C4-2B (cell line): Measurements from ENCODE around the gene UQCC3.
"Not testable (repeated sequence)": the region's sequence is repeated elsewhere in the genome, so short reads cannot be mapped to it uniquely, and the experiment has no call there.

Experiments
- H3K27ac ChIP-seq: fragments of 450-650 bp; 2 replicates; pipeline ENCODE4 v1.5.1; 2017
- ZFX ChIP-seq: fragments of 450-650 bp; IDR thresholded peaks from 2 replicates; pipeline ENCODE4 v1.6.1; 2017
- TF ChIP-seq, protein P1 (sequence below): fragments of 450-650 bp; conservative IDR thresholded peaks from 2 replicates; pipeline ENCODE4 v1.5.1; 2017; ENCODE audit warnings: mild to moderate bottlenecking

The UQCC3 gene

DNA sequence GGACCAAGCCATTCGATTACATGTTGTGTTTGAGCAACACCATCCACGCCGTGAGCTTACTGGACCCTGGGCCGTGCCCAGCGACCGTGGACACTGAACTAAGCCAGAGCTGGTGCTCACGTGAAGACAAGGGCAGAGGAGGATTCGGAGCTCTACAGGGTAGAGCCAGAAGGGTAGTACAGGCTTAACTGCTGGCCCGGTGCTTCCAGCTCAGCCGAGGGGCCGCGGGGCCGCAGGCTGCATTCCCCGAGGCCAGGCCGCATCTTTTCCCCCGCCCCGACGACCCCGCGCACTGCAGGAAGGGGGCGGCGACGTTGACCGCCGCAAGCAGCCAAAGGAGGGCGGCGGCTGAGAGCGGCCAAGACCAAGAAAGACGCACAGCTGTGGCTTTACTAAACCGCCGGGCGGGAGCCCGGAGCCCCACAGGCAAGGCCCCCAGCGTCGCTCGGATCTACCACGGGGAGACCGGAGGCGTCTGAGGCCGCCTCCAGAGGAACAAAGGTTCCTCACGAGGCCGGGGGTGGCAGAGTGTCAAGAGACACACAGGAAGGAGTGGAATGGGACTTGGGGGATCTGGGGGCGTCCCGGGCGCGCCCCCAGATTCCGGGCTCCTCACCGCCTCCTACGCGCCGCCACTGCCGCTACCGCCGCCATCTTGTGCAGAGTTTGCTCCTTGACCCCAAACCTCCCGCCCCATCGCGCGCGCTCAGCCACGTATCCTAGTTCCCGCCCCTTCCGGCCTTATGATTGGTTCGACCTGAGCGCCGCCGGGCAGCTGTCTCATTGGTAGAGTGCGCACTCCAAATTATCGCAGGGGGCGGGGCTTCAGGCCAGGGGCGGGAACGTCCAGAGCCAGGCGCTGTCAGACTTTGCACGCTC lies 25.3 kb upstream of the UQCC3 start, which contains the start of gene GANAB:
GANAB (minus strand) TSS at position 668 of the 879 bp plus-strand sequence; CDS start at position 654, 14 bp downstream.
- TF ChIP-seq ZFX, result peak; percentile 89; the same call in 1 of the 2 replicates
- TF ChIP-seq, protein P1, sequence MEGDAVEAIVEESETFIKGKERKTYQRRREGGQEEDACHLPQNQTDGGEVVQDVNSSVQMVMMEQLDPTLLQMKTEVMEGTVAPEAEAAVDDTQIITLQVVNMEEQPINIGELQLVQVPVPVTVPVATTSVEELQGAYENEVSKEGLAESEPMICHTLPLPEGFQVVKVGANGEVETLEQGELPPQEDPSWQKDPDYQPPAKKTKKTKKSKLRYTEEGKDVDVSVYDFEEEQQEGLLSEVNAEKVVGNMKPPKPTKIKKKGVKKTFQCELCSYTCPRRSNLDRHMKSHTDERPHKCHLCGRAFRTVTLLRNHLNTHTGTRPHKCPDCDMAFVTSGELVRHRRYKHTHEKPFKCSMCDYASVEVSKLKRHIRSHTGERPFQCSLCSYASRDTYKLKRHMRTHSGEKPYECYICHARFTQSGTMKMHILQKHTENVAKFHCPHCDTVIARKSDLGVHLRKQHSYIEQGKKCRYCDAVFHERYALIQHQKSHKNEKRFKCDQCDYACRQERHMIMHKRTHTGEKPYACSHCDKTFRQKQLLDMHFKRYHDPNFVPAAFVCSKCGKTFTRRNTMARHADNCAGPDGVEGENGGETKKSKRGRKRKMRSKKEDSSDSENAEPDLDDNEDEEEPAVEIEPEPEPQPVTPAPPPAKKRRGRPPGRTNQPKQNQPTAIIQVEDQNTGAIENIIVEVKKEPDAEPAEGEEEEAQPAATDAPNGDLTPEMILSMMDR, result no peak
- H3K27ac ChIP-seq, result peak within 1 kb of the TSS; percentile 97

DNA sequence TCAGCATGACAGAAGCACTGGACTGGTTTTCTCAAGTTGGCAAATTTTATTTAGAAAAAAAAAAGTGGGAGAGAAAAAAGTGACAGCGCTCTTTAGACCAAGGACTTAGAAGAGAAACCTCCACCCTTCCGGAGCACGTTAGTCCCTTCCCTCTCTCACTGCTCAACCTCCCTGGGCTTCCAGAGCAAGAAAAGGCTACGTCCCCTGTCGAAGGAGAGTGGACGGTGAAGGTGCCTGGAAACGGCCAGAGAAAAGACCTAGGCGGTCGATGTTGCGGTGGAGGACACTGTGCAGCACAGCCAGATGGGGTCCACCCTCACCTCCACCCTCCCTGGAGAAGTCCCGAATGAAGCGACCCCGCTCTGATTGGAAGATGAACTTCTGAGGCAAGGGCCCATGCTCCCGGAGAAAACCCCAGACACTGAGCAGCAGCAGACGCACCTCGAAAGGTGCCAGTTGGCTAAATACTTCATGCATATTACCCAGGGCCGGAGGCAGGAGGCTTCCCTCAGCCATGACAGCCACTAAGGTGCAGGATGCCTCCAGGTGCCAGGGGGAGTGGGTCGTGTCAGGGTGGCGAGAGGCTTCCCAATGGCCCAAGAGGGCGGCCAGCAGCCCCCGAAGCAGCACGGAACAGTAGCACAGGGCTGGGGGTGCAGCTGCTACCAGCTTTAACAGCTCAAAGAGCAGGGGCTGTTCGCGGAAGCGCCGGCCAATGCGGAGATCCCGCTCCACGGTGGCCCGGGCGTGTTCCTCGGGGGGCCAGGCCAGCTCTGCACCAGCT lies 24.5 kb upstream of the UQCC3 start:
- peak overlapping the region; percentile 97 for H3K27ac ChIP-seq
- no peak for TF ChIP-seq ZFX
- TF ChIP-seq, protein P1, result no peak

DNA sequence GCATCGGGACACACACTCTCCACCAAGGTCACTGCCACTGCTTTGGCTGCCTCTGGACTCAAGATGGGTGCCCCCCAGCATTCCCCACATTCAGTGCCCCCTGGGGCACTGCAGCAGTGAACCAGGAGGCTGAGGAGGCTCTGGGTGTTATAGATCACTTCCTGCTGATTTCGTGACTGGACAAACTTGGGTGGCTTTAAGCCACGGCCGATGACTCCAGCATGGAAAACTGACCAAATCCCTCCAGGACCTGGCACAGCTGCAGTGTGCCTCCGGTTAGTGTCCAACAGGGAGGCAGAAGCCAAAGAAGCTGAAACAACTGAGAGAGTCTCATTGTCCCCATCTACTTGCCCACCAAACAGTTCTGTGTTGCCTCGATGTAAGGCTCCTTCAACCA lies 23.9 kb upstream of the UQCC3 start:
- peak overlapping the region; percentile 97 for H3K27ac ChIP-seq
- no peak for TF ChIP-seq ZFX
- TF ChIP-seq, protein P1, result no peak

DNA sequence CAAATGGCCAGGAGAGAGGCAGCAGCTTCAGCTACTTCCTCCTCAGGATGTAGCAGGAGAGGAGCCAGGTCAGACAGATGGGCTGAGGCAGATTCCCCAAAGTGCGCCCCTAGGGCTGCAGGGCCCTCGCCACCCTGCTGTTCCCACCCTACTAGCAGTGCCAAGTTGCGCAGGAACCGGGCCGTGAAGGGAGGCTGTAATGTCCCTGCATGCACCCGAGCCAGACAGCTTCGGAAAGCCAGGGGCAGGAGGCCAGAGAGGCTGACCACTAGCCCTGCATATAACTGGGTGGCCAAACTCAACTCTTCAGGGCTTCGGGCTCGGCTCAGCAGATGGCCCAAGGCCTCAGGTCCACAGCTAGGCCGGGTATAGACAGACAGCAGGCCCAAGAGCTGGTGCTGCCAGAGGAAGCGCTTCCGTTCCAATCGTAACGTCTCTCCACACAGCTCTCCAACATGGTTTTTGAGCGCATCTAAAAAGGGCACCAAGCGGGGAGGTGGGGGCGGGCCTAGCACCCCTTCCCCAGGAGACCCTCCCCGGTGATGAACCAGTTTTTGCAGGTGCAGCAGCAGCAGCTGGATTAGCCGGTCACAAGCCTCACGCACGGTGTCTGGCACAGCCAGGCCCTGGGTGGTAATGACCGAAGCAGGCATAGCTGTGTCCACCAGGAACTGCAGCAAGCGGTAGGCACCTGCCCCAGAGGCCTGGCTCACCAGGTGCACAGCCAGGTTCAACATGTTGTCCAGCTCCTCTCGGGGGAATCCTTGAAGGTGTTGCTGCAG lies 23.1 kb upstream of the UQCC3 start:
- peak overlapping the region; percentile 97 for H3K27ac ChIP-seq
- no peak for TF ChIP-seq ZFX
- TF ChIP-seq, protein P1, result no peak

DNA sequence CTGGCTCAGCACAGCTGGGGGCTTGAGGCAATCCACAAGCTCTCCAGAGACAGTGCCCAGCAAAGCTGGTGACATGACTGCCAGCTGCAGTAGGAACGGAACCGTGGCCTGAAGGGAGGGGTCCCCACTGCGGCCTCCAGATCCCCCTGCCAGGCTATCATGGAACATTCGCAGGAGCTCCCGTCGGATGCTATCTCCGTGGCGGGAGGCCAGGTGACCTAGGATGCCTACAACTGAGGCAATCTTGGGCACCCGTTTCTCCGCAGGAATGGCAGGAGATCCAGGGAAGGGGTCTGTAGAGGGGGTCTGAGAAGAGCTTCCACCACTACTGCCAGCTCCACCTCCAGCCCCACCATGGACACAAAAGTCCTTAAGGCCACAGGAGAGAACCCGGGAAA lies 22.5 kb upstream of the UQCC3 start:
- H3K27ac ChIP-seq, result no peak overlapping the region
- no peak for TF ChIP-seq ZFX
- TF ChIP-seq, protein P1, result no peak

DNA sequence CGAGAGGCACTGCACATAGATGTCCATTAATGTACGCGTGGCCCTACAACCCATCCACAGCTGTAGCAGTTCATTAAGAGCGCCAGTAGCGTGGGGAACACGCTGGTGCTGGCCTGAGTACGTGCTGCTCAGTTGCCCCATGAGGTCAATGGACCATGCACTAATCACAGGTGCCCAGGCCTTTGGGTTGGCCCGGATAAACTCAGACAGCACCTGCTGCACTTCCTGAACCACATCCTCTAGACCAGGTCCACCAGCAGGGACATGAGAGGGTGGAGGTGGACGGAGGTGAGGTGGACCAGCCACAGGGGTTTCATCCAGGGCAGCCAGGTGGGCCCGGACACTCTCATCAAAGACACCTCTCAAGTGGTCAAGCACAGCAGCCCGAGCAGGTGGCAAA lies 22.0 kb upstream of the UQCC3 start:
- H3K27ac ChIP-seq, result no peak overlapping the region
- TF ChIP-seq, protein P1, result no peak
- no peak for TF ChIP-seq ZFX

DNA sequence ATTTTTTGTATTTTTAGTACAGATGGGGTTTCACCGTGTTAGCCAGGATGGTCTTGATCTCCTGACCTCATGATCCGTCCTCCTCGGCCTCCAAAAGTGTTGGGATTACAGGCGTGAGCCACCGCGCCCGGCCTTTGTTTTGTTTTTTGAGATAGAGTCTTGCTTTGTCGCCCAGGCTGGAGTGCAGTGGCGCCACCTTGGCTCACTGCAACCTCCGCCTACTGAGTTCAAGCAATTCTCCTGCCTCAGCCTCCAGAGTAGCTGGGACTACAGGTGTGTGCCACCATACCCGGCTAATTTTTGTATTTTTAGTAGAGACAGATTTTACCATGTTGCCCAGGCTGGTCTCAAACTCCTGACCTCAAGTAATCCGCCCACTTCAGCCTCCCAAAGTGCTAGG lies 21.2 kb upstream of the UQCC3 start:
- not testable (repeated sequence) for H3K27ac ChIP-seq
